SK-N-SH treated with all-trans-retinoic acid at 6 μM for 48 hours (cell line): ENCODE measurements around the gene CEP43.

Experiments
- SNAI2 ChIP-seq: fragments of 250-450 bp; sonication (Bioruptor Pico); IDR thresholded peaks from 2 replicates; pipeline ENCODE4 v1.5.0; 2020; ENCODE audit warnings: mild to moderate bottlenecking, moderate library complexity
- TF ChIP-seq, protein P1 (sequence below): fragments of 250-450 bp; sonication (Bioruptor Pico); IDR thresholded peaks from 2 replicates; pipeline ENCODE4 v1.5.1; 2020; ENCODE audit warnings: low read depth, mild to moderate bottlenecking, moderate library complexity

GRCh38 chr6:166958926-166959861 lies 40.0 kb upstream of the CEP43 start:
- no peak for TF ChIP-seq SNAI2
- TF ChIP-seq, protein P1, sequence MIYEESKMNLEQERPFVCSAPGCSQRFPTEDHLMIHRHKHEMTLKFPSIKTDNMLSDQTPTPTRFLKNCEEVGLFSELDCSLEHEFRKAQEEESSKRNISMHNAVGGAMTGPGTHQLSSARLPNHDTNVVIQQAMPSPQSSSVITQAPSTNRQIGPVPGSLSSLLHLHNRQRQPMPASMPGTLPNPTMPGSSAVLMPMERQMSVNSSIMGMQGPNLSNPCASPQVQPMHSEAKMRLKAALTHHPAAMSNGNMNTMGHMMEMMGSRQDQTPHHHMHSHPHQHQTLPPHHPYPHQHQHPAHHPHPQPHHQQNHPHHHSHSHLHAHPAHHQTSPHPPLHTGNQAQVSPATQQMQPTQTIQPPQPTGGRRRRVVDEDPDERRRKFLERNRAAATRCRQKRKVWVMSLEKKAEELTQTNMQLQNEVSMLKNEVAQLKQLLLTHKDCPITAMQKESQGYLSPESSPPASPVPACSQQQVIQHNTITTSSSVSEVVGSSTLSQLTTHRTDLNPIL (CRISPR knock-in tag): no peak
